HL-60 (cell line): ENCODE data around the gene AMZ1.

Experiments
- GABPA ChIP-seq: IDR thresholded peaks from 2 replicates; pipeline ENCODE4 v1.6.1; 2012; ENCODE audit warnings: low read depth
- POLR2AphosphoS5 ChIP-seq: IDR thresholded peaks from 2 replicates; pipeline ENCODE4 v1.6.1; 2012; ENCODE audit warnings: low read depth
- REST ChIP-seq: IDR thresholded peaks from 2 replicates; pipeline ENCODE4 v1.6.1; 2012; ENCODE audit warnings: low read depth; ENCODE audit not compliant: insufficient replicate concordance
- TF ChIP-seq, protein P1 (sequence below): IDR thresholded peaks from one replicate; pipeline ENCODE4 v1.5.1; 2011; ENCODE audit warnings: low read length, control low read depth, inconsistent platforms; ENCODE audit not compliant: insufficient read depth

GRCh38 chr7:2722591-2722990 lies 34.6 kb downstream of the AMZ1 start:
- TF ChIP-seq, protein P1, sequence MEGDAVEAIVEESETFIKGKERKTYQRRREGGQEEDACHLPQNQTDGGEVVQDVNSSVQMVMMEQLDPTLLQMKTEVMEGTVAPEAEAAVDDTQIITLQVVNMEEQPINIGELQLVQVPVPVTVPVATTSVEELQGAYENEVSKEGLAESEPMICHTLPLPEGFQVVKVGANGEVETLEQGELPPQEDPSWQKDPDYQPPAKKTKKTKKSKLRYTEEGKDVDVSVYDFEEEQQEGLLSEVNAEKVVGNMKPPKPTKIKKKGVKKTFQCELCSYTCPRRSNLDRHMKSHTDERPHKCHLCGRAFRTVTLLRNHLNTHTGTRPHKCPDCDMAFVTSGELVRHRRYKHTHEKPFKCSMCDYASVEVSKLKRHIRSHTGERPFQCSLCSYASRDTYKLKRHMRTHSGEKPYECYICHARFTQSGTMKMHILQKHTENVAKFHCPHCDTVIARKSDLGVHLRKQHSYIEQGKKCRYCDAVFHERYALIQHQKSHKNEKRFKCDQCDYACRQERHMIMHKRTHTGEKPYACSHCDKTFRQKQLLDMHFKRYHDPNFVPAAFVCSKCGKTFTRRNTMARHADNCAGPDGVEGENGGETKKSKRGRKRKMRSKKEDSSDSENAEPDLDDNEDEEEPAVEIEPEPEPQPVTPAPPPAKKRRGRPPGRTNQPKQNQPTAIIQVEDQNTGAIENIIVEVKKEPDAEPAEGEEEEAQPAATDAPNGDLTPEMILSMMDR = no peak
- TF ChIP-seq REST = no peak
- no peak for TF ChIP-seq POLR2AphosphoS5
- TF ChIP-seq GABPA = no peak
